ENCODE results near the gene UBE4B. TPM values are rescaled to one million over a fixed set of nuclear protein-coding genes. Genes with fewer than 3 reads are reported as not detected.

The UBE4B gene
- total and polyA plus RNA-seq, 2 of the 13 experiments (the other 11 are each of a cell fraction or from before 2014, with no cell fraction given) = 15.2 to 24.8 TPM

DNA sequence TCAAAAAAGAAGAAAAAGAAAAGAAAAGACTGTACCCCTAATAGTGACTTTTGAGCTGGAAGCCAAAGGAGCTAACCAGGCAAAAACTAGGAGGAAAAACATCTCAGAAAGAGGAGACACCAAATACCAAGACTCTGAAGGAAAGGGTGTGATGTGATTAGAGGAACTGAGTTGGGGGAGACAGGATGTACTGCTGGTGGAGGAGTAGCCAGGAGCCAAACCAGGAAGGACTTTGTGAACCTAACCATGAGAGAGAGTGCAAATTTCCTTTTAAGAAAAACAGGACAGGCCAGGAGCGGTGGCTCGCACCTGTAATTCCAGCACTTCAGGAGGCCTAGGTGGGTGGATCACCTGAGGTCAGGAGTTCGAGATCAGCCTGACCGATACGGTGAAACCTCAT, 39.8 kb upstream of the UBE4B start:
- no peaks in the 10 kb centered on the region for H3K9me3 ChIP-seq (ENCODE audit: low read length)
- WGBS (ENCODE audit: low lambda C conversion rate) = 69% methylated on average over 5 of the region's 5 CpGs
- FAIRE-seq = no peak
- H3K79me2 ChIP-seq (ENCODE audit: insufficient read depth, low read length) = no peaks in the 10 kb centered on the region
- ChIA-PET CTCF (ENCODE audit: low intra/inter-chr PET ratio, low total read pairs) (no interaction called here), POLR2A (no interaction called here)
- H3K27ac ChIP-seq (ENCODE audit: extremely low read length, insufficient read depth, low read length) = no peak overlapping the region
- no peak overlapping the region for H2AFZ ChIP-seq (ENCODE audit: low read length)
- peaks cover 7% of the 10 kb centered on the region for H3K4me1 ChIP-seq (ENCODE audit: insufficient read depth, low read length)
- H3K4me3 ChIP-seq (replicated peaks in 1 of 3; ENCODE audit: insufficient read depth in 1 of 3, low read depth in 2 of 3, low read length in 3 of 3) = no peak overlapping the region
- H3K9ac ChIP-seq (ENCODE audit: insufficient read depth, low read depth, low read length) = no peak overlapping the region
- peaks cover 3 to 14% of the 10 kb centered on the region in 2 experiments; a peak in 4 of 5 replicates for H3K27me3 ChIP-seq (ENCODE audit: control insufficient read depth in 1 of 2, insufficient read depth in 2 of 2, low read length in 2 of 2)
- no peaks in the 10 kb centered on the region for H3K36me3 ChIP-seq (replicated peaks in 1 of 2; ENCODE audit: control insufficient read depth in 1 of 2, insufficient read depth in 2 of 2, low read length in 2 of 2)
- BruUV-seq (replicated peaks) = no TSS peak
- intact Hi-C loops (cut with micrococcal nuclease; ENCODE audit: unreplicated experiment) (no loop called here), in situ Hi-C loops (cut with HindIII; ENCODE audit: extremely low pct_ligation_motif_present, low pct_unique_long_range_greater_than_20kb) (no loop called here)
- H4K20me1 ChIP-seq (ENCODE audit: insufficient read depth, low read length) = no peaks in the 10 kb centered on the region
- no peak overlapping the region for H3K4me2 ChIP-seq (ENCODE audit: low read depth, low read length)
- no peak for ATAC-seq
- DNase-seq (ENCODE audit: low spot score) = no peak
- TF ChIP-seq TAF15 (IDR thresholded peaks at IDR 0.05; ENCODE audit: low read depth, low read length, poor library complexity, severe bottlenecking) (no peak), ZNF136 (CRISPR knock-in tag; IDR thresholded peaks at IDR 0.05; ENCODE audit: low read depth) (no peak), THYN1 (CRISPR knock-in tag; IDR thresholded peaks at IDR 0.05; ENCODE audit: borderline replicate concordance, low read depth) (no peak), ZNF3 (CRISPR knock-in tag; IDR thresholded peaks at IDR 0.05) (no peak), ZNF224 (CRISPR knock-in tag; IDR thresholded peaks at IDR 0.05) (no peak), HNF1A (IDR thresholded peaks at IDR 0.05; ENCODE audit: low read depth) (no peak), HNF1A (CRISPR knock-in tag; IDR thresholded peaks at IDR 0.05; ENCODE audit: borderline replicate concordance) (no peak), KAT2B (IDR thresholded peaks at IDR 0.05; ENCODE audit: borderline replicate concordance, low read depth, low read length) (no peak), CTCF (CRISPR knock-in tag; IDR thresholded peaks at IDR 0.05) (no peak), RBAK (CRISPR knock-in tag; IDR thresholded peaks at IDR 0.05) (no peak)
- TF ChIP-seq, protein P1, sequence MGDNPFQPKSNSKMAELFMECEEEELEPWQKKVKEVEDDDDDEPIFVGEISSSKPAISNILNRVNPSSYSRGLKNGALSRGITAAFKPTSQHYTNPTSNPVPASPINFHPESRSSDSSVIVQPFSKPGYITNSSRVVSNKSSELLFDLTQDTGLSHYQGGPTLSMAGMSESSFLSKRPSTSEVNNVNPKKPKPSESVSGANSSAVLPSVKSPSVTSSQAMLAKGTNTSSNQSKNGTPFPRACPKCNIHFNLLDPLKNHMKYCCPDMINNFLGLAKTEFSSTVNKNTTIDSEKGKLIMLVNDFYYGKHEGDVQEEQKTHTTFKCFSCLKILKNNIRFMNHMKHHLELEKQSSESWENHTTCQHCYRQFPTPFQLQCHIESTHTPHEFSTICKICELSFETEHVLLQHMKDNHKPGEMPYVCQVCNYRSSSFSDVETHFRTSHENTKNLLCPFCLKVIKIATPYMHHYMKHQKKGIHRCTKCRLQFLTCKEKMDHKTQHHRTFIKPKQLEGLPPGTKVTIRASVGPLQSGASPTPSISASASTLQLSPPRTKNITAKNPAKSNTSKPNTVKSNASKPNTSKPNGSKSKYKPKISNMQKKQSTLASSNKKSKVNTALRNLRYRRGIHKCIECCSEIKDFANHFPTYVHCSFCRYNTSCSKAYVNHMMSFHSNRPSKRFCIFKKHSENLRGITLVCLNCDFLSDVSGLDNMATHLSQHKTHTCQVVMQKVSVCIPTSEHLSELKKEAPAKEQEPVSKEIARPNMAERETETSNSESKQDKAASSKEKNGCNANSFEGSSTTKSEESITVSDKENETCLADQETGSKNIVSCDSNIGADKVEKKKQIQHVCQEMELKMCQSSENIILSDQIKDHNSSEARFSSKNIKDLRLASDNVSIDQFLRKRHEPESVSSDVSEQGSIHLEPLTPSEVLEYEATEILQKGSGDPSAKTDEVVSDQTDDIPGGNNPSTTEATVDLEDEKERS (CRISPR knock-in tag; IDR thresholded peaks at IDR 0.05) = no peak
- TF ChIP-seq, protein P2, sequence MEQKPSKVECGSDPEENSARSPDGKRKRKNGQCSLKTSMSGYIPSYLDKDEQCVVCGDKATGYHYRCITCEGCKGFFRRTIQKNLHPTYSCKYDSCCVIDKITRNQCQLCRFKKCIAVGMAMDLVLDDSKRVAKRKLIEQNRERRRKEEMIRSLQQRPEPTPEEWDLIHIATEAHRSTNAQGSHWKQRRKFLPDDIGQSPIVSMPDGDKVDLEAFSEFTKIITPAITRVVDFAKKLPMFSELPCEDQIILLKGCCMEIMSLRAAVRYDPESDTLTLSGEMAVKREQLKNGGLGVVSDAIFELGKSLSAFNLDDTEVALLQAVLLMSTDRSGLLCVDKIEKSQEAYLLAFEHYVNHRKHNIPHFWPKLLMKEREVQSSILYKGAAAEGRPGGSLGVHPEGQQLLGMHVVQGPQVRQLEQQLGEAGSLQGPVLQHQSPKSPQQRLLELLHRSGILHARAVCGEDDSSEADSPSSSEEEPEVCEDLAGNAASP (CRISPR knock-in tag; IDR thresholded peaks at IDR 0.05; ENCODE audit: borderline replicate concordance) = no peak
- TF ChIP-seq, protein P3, sequence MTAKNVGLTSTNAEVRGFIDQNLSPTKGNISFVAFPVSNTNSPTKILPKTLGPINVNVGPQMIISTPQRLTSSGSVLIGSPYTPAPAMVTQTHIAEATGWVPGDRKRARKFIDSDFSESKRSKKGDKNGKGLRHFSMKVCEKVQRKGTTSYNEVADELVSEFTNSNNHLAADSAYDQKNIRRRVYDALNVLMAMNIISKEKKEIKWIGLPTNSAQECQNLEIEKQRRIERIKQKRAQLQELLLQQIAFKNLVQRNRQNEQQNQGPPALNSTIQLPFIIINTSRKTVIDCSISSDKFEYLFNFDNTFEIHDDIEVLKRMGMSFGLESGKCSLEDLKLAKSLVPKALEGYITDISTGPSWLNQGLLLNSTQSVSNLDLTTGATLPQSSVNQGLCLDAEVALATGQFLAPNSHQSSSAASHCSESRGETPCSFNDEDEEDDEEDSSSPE (CRISPR knock-in tag; IDR thresholded peaks at IDR 0.05) = no peak

Data from HepG2 (cell line).